ENCODE data around the gene C19orf47.

DNA sequence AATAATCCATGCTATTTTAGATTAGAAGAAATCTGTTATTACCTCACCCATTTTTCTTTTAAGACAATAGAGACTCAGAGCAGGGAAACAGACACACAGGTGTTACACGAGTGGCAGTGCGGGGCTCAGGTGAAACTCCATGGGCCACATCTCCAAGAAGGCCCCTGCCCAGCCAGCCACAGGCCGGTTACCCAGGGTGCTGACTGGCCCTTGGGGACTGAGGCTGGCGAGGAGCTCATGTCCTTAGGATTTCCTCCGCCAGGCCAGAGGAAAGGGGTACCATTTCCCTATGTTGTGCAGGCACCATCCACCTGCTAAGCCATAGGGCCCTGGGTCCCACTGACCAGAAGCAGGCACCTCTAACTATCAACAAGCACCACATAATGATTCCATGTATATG is 10.6 kb downstream of the C19orf47 start:
- TF ChIP-seq, protein P1, sequence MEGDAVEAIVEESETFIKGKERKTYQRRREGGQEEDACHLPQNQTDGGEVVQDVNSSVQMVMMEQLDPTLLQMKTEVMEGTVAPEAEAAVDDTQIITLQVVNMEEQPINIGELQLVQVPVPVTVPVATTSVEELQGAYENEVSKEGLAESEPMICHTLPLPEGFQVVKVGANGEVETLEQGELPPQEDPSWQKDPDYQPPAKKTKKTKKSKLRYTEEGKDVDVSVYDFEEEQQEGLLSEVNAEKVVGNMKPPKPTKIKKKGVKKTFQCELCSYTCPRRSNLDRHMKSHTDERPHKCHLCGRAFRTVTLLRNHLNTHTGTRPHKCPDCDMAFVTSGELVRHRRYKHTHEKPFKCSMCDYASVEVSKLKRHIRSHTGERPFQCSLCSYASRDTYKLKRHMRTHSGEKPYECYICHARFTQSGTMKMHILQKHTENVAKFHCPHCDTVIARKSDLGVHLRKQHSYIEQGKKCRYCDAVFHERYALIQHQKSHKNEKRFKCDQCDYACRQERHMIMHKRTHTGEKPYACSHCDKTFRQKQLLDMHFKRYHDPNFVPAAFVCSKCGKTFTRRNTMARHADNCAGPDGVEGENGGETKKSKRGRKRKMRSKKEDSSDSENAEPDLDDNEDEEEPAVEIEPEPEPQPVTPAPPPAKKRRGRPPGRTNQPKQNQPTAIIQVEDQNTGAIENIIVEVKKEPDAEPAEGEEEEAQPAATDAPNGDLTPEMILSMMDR (conservative IDR thresholded peaks at IDR 0.05; ENCODE audit: low read length): no peak
- TF ChIP-seq EZH2phosphoT487 (IDR thresholded peaks at IDR 0.05; ENCODE audit: borderline replicate concordance): no peak

All from Loucy (cell line).